GM10266 (cell line): ENCODE measurements around the gene FGD5.

ENCODE experiments used
- DNase-seq: peaks from one replicate; pipeline ENCODE4 v3.0.0; 2012; ENCODE audit errors: extremely low spot score
- CTCF ChIP-seq: IDR thresholded peaks from 2 replicates; pipeline ENCODE4 v1.5.1; 2012; ENCODE audit warnings: mild to moderate bottlenecking, low read depth; ENCODE audit not compliant: control insufficient read depth, insufficient read depth; ENCODE audit errors: missing control alignments

Gene FGD5

GRCh38 chr3:14834121-14834520 is 15.4 kb downstream of the FGD5 start:
- TF ChIP-seq CTCF: no peak
- no peak for DNase-seq

- TF ChIP-seq CTCF: no peak
- no peak for DNase-seq
Measured at GRCh38 chr3:14834807-14835466, 16.2 kb downstream of the FGD5 start.

GRCh38 chr3:14836049-14836468 is 17.3 kb downstream of the FGD5 start:
- DNase-seq: no peak
- no peak for TF ChIP-seq CTCF

- no peak for TF ChIP-seq CTCF
- DNase-seq: no peak
Measured at GRCh38 chr3:14837186-14837877, 18.6 kb downstream of the FGD5 start.

GRCh38 chr3:14837878-14838258 is 19.1 kb downstream of the FGD5 start:
- no peak for TF ChIP-seq CTCF
- DNase-seq: no peak

GRCh38 chr3:14839236-14839635 is 20.5 kb downstream of the FGD5 start:
- DNase-seq: no peak
- no peak for TF ChIP-seq CTCF

GRCh38 chr3:14841836-14842235 is 23.1 kb downstream of the FGD5 start:
- no peak for DNase-seq
- no peak for TF ChIP-seq CTCF
